A673 (cell line): ENCODE results near the gene SLC10A3. TPM values are rescaled to one million over a fixed set of nuclear protein-coding genes. Genes with fewer than 3 reads are reported as not detected.

Source experiments
- BruUV-seq: library from RNA; stranded (reverse); fragments of 400-500 nt; replicated peaks from 2 replicates; lab custom pipeline; 2021; lab: Mats Ljungman, UMichigan
- CTCF ChIA-PET: fragments of 300-600 bp; sonication (Branson Sonifier 250); formaldehyde crosslinking; loops from one replicate; lab custom pipeline; 2022; ENCODE audit warnings: antibody characterized with exemption; lab: Charles Lee
- POLR2A ChIA-PET: fragments of 300-600 bp; sonication (Branson Sonifier 250); formaldehyde crosslinking; loops from one replicate; lab custom pipeline; 2022; ENCODE audit warnings: antibody characterized with exemption; ENCODE audit not compliant: low non-redundant PET; lab: Charles Lee
- DNase-seq: peaks from one replicate; pipeline ENCODE4 v3.0.0-alpha.2; 2015; ENCODE audit warnings: low spot score
- H3K27ac ChIP-seq: fragments of 200-600 bp; sonication (generic); 2 replicates; pipeline ENCODE4 v1.5.1; 2016; ENCODE audit warnings: mixed run types, low read depth, mild to moderate bottlenecking, mixed read lengths, antibody characterized with exemption, low read length; ENCODE audit not compliant: poor library complexity, severe bottlenecking
- H3K27me3 ChIP-seq: fragments of 200-600 bp; sonication (generic); replicated peaks from 2 replicates; pipeline ENCODE4 v1.6.1; 2017; ENCODE audit warnings: mixed run types, low read depth, mild to moderate bottlenecking, mixed read lengths, antibody characterized with exemption, low read length; ENCODE audit not compliant: insufficient read depth, poor library complexity
- H3K36me3 ChIP-seq: fragments of 200-600 bp; sonication (generic); 2 replicates; pipeline ENCODE4 v1.6.1; 2016; ENCODE audit warnings: mixed run types, mild to moderate bottlenecking, mixed read lengths, antibody characterized with exemption, low read length; ENCODE audit not compliant: insufficient read depth, poor library complexity, severe bottlenecking
- H3K4me1 ChIP-seq: fragments of 200-600 bp; sonication (generic); 2 replicates; pipeline ENCODE4 v1.6.1; 2017; ENCODE audit warnings: mixed run types, mild to moderate bottlenecking, mixed read lengths, antibody characterized with exemption, low read length; ENCODE audit not compliant: insufficient read depth, poor library complexity, severe bottlenecking
- H3K4me3 ChIP-seq: fragments of 200-600 bp; sonication (generic); 2 replicates; pipeline ENCODE4 v1.5.1; 2016; ENCODE audit warnings: low read depth, mixed run types, mild to moderate bottlenecking, mixed read lengths, low read length; ENCODE audit not compliant: poor library complexity, severe bottlenecking
- H3K9me3 ChIP-seq: fragments of 200-600 bp; sonication (generic); 2 replicates; pipeline ENCODE4 v1.6.1; 2016; ENCODE audit warnings: mixed run types, low read depth, mild to moderate bottlenecking, mixed read lengths, antibody characterized with exemption, low read length; ENCODE audit not compliant: poor library complexity, severe bottlenecking
- CTCF ChIP-seq: fragments of 300-800, 200-600 bp; sonication (generic); conservative IDR thresholded peaks from 2 replicates; pipeline ENCODE4 v1.5.1; 2017; ENCODE audit warnings: low read depth, mild to moderate bottlenecking, antibody characterized with exemption, low read length, moderate library complexity, mixed read lengths
- EZH2 ChIP-seq: fragments of 200-600 bp; sonication (generic); IDR thresholded peaks from 2 replicates; pipeline ENCODE4 v1.6.1; 2017; ENCODE audit warnings: borderline replicate concordance, low read depth, mild to moderate bottlenecking, mixed read lengths, antibody characterized with exemption, low read length; ENCODE audit not compliant: poor library complexity, severe bottlenecking
- intact Hi-C: fragments of 100-400 bp; cut with micrococcal nuclease; formaldehyde crosslinking; loops from one replicate; pipeline ENCODE4 v1.10.0; 2022; ENCODE audit not compliant: unreplicated experiment
- microRNA-seq: library from miRNA; unstranded; fragments of <30 nt; microRNA quantifications from one replicate; pipeline ENCODE4 v1.2.0, GENCODE V29; 2021
- total RNA-seq: library from RNA; stranded (reverse); gene quantifications from 2 replicates; pipeline ENCODE4 v1.2.3, GENCODE V29; 2021

The SLC10A3 gene
- total RNA-seq, 1 experiment from 2014 or later: 9.7 TPM

GRCh38 chrX:154440623-154441357 is 49.6 kb downstream of the SLC10A3 start:
- intact Hi-C loops: no loop called here

GRCh38 chrX:154439841-154440240 is 50.6 kb downstream of the SLC10A3 start:
- Histone ChIP-seq H3K36me3 (peaks cover 13% of the 10 kb centered on the region), H3K27me3 (no peaks in the 10 kb centered on the region), H3K4me1 (peaks cover 14% of the 10 kb centered on the region), H3K27ac (no peak overlapping the region), H3K4me3 (no peak overlapping the region), H3K9me3 (no peaks in the 10 kb centered on the region)
- TF ChIP-seq CTCF (no peak), EZH2 (no peak)
- POLR2A ChIA-PET: no interaction called here
- CTCF ChIA-PET: no interaction called here
- DNase-seq: no peak
- intact Hi-C loops: no loop called here
- no TSS peak for BruUV-seq

More at GRCh38 chrX:154440623-154441357, 49.6 kb downstream of the SLC10A3 start:
- Histone ChIP-seq H3K9me3 (no peaks in the 10 kb centered on the region), H3K27ac (no peak overlapping the region), H3K36me3 (peaks cover 13% of the 10 kb centered on the region), H3K4me1 (peaks cover 17% of the 10 kb centered on the region), H3K27me3 (no peaks in the 10 kb centered on the region), H3K4me3 (no peak overlapping the region)
- ChIA-PET POLR2A (no interaction called here), CTCF (no interaction called here)
- BruUV-seq: no TSS peak
- TF ChIP-seq EZH2: no peak
- TF ChIP-seq CTCF: no peak
- no peak for DNase-seq

- no peaks in the 10 kb centered on the region for H3K9me3 ChIP-seq
- CTCF ChIA-PET: no interaction called here
- peaks cover 17% of the 10 kb centered on the region for H3K36me3 ChIP-seq
- TF ChIP-seq CTCF (no peak), EZH2 (no peak)
- H3K27me3 ChIP-seq: no peaks in the 10 kb centered on the region
- POLR2A ChIA-PET: no interaction called here
- H3K4me3 ChIP-seq: peak overlapping the region; percentile 57
- DNase-seq: no peak
- intact Hi-C loops: no loop called here
- BruUV-seq: no TSS peak
- peaks cover 11% of the 10 kb centered on the region for H3K4me1 ChIP-seq
- no peak overlapping the region for H3K27ac ChIP-seq
Observed at GRCh38 chrX:154437971-154438893, 52.2 kb downstream of the SLC10A3 start.

Small RNA genes within 50 kb of the gene (microRNA-seq; reads per million reads assigned to microRNA genes)
- 4.0 reads per million, percentile 11 among the genes with 10 or more reads in this experiment for gene MIR6858

Other genes starting within 250 kb of the SLC10A3 start
- not detected in 2 replicates for gene OPN1MW3, start 233.0 kb downstream of the SLC10A3 start, total RNA-seq
- not detected in 2 replicates for gene TEX28, start 195.5 kb downstream of the SLC10A3 start, total RNA-seq
- gene TKTL1, start 194.8 kb downstream of the SLC10A3 start, total RNA-seq: not detected in 2 replicates
- 1,123 and 1,210 TPM in 2 replicates for gene FLNA, start 116.0 kb downstream of the SLC10A3 start, total RNA-seq
- gene EMD, start 111.3 kb downstream of the SLC10A3 start, total RNA-seq: 79.6 and 84.7 TPM in 2 replicates
- gene RPL10, start 92.3 kb downstream of the SLC10A3 start, total RNA-seq: 2,429 and 2,445 TPM in 2 replicates
- gene DNASE1L1, start 81.4 kb downstream of the SLC10A3 start, total RNA-seq: 6.8 and 8.3 TPM in 2 replicates
- gene TAFAZZIN, start 79.1 kb downstream of the SLC10A3 start, total RNA-seq: 41.8 and 55.8 TPM in 2 replicates
- gene ATP6AP1, start 62.0 kb downstream of the SLC10A3 start, total RNA-seq: 77.1 and 77.5 TPM in 2 replicates
- gene GDI1, start 53.5 kb downstream of the SLC10A3 start, total RNA-seq: 137 and 139 TPM in 2 replicates
- 78.0 and 83.7 TPM in 2 replicates for gene FAM50A, start 46.5 kb downstream of the SLC10A3 start, total RNA-seq
- gene PLXNA3, start 32.3 kb downstream of the SLC10A3 start, total RNA-seq: 49.8 and 54.6 TPM in 2 replicates
- gene LAGE3, start 11.3 kb downstream of the SLC10A3 start, total RNA-seq: 30.4 and 34.6 TPM in 2 replicates
- 30.4 and 31.4 TPM in 2 replicates for gene UBL4A, start 4.0 kb downstream of the SLC10A3 start, total RNA-seq
- gene FAM3A, start 25.6 kb upstream of the SLC10A3 start, total RNA-seq: 35.8 and 38.5 TPM in 2 replicates
- 190 and 203 TPM in 2 replicates for gene G6PD, start 56.2 kb upstream of the SLC10A3 start, total RNA-seq
- gene IKBKG, start 57.0 kb upstream of the SLC10A3 start, total RNA-seq: 28.0 and 30.4 TPM in 2 replicates
- gene CTAG1A, start 94.5 kb upstream of the SLC10A3 start, total RNA-seq: not detected in 2 replicates
- not detected in 2 replicates for gene CTAG1B, start 128.7 kb upstream of the SLC10A3 start, total RNA-seq
- not detected in 2 replicates for gene CTAG2, start 162.9 kb upstream of the SLC10A3 start, total RNA-seq